H1 (cell line): ENCODE measurements around the gene ABL1.

Source experiments
- BRCA1 ChIP-seq: IDR thresholded peaks from 2 replicates; pipeline ENCODE4 v1.6.1; 2012; ENCODE audit warnings: low read depth, low read length, improper control_type of control experiment
- CHD1 ChIP-seq: IDR thresholded peaks from 2 replicates; pipeline ENCODE4 v1.6.1; 2012; ENCODE audit warnings: low read depth, low read length, improper control_type of control experiment
- CHD2 ChIP-seq: IDR thresholded peaks from 2 replicates; pipeline ENCODE4 v1.6.1; 2012; ENCODE audit warnings: low read length, improper control_type of control experiment
- CTCF ChIP-seq, 3 experiments: IDR thresholded peaks; 1 replicate in 2 of 3; 2 replicates in 1 of 3; pipeline versions ENCODE4 v1.5.1 to v1.6.1; 2011; ENCODE audit warnings: low read length in 3 of 3, mild to moderate bottlenecking in 3 of 3, inconsistent platforms in 2 of 3, low read depth in 1 of 3, moderate library complexity in 1 of 3; ENCODE audit not compliant: insufficient read depth in 1 of 3; ENCODE audit errors: control extremely low read depth in 1 of 3
- MAX ChIP-seq: IDR thresholded peaks from 2 replicates; pipeline ENCODE4 v1.6.1; 2012; ENCODE audit warnings: inconsistent platforms
- NANOG ChIP-seq: IDR thresholded peaks from 2 replicates; pipeline ENCODE4 v1.6.1; 2011; ENCODE audit warnings: low read length, low read depth, mild to moderate bottlenecking, inconsistent platforms; ENCODE audit not compliant: insufficient read depth, poor library complexity, severe bottlenecking
- PHF8 ChIP-seq: fragments of 200-600 bp; sonication (generic); conservative IDR thresholded peaks from 2 replicates; pipeline ENCODE4 v1.7.1; 2012; ENCODE audit warnings: low read depth, mild to moderate bottlenecking, inconsistent platforms, low read length, moderate library complexity
- RAD21 ChIP-seq, 2 experiments: IDR thresholded peaks in 1 of 2; conservative IDR thresholded peaks in 1 of 2; 2 replicates each; pipeline ENCODE4 v1.6.1; 2011; ENCODE audit warnings: low read depth in 2 of 2, low read length in 2 of 2, improper control_type of control experiment in 1 of 2, inconsistent platforms in 1 of 2, mild to moderate bottlenecking in 1 of 2, moderate library complexity in 1 of 2
- RFX5 ChIP-seq: IDR thresholded peaks from 2 replicates; pipeline ENCODE4 v1.6.1; 2011; ENCODE audit warnings: low read depth, low read length, improper control_type of control experiment, borderline replicate concordance
- TAF1 ChIP-seq: IDR thresholded peaks from 2 replicates; pipeline ENCODE4 v1.6.1; 2011; ENCODE audit warnings: mild to moderate bottlenecking, low read depth, low read length
- TEAD4 ChIP-seq: IDR thresholded peaks from 2 replicates; pipeline ENCODE4 v1.6.1; 2012; ENCODE audit warnings: low read depth, low read length, inconsistent platforms, mixed read lengths

- no peak for TF ChIP-seq CTCF (IDR thresholded peaks at IDR 0.05; ENCODE audit: control extremely low read depth in 1 of 3, insufficient read depth in 1 of 3, low read depth in 1 of 3, low read length in 3 of 3)
- no peak for TF ChIP-seq CHD2
- no peak for TF ChIP-seq CHD1
- no peak for TF ChIP-seq BRCA1
- TF ChIP-seq TAF1, result no peak
- TF ChIP-seq RAD21 (IDR thresholded peaks at IDR 0.05 in 1 of 2, conservative IDR thresholded peaks at IDR 0.05 in 1 of 2; ENCODE audit: low read depth in 2 of 2, low read length in 2 of 2), result no peak
- TF ChIP-seq MAX, result no peak
- no peak for TF ChIP-seq NANOG
- TF ChIP-seq TEAD4, result no peak
- no peak for TF ChIP-seq RFX5
- no peak for TF ChIP-seq PHF8
These were observed 76.4 kb downstream of the ABL1 start for GRCh38 chr9:130911254-130912049.
